Stimulated activated CD4-positive, alpha-beta T cell treated with anti-CD3 and anti-CD28 coated beads, Interleukin-1b, Interleukin-23, amount 100 ng/mL, for 48 hours (primary cell): ENCODE results near the gene R3HDM1.
"Not testable (repeated sequence)": the region's sequence is repeated elsewhere in the genome, so short reads cannot be mapped to it uniquely, and the experiment has no call there.

ENCODE experiments used
- DNase-seq: peaks from one replicate; pipeline ENCODE4 v3.0.0-alpha.2; 2020

Gene R3HDM1

GRCh38 chr2:135531231-135532197 lies at the start of gene R3HDM1:
Gene R3HDM1, plus strand, starts transcription at chr2:135531484. Its CDS starts 73,362 bp downstream, at chr2:135604846.
- peak; percentile 96 for DNase-seq

DNA sequence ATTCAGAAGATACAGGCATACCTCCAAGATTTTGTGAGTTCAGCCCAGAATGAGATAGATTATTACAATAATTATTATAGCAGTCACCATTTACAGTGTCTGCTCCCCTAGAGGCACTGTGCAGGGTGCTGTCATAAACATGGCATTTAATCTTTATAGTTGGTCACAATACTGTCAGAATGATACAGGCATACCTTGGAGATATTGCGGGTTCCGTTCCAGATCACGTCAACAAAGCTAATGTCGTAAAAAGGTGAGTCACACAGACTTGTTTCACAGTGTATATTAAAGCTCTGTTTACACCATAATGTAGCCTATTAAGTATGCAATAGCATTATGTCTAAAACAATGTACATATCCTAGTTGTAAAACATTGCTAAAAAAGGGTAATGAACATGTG lies 45.8 kb upstream of the R3HDM1 start:
- no peak for DNase-seq

DNA sequence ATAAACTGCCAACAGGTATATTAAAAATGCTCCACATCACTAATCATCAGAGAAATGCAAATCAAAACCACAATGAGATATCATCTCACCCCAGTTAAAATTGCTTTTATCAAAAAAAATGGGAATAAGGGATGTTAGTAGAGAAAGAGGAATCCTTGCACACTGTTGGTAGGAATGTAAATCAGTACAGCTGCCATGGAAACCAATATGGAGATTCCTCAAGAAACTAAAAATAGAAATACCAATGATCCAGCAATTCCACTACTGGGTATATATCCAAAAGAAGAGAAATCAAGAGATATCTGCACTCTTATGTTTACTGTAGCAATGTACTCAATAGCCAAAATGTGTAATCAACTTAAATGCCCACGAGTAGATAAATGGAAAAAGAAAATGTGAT lies 40.9 kb upstream of the R3HDM1 start:
- no peak for DNase-seq

DNA sequence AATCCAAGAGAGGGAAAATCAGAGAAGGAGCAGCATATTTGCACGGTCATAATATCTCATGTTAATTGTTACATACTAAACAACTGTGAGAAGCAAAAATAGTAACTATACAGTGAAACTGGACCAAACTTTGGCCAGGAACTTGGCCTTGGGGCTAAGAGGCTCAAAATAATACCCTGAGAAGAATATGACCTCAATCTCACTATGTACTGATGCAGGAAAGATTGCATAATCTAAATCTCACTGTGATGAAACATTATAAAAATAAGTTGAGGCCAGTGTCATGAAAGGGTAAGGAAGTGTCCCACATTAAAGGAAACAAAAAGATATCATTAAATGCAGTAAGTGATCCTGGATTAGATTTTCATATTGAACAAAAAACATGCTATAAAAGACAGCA lies 36.8 kb upstream of the R3HDM1 start:
- no peak for DNase-seq

DNA sequence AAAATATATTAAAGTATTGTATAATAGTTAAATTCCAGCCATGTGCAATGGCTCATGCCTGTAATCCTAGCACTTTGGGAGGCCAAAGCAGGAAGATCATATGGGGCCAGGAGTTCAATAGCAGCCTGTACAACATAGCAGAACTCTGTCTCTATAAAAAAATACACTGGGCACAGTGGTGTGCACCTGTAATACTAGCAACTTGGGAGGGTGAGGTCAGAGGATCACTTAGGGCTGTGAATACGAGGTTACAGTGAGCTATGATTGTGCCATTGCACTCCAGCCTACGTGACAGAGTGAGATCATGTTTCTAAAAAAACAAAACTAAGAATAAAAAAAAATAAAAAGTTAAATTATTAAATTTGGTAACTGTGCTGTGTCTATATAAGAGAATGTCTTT lies 36.4 kb upstream of the R3HDM1 start:
- no peak for DNase-seq

DNA sequence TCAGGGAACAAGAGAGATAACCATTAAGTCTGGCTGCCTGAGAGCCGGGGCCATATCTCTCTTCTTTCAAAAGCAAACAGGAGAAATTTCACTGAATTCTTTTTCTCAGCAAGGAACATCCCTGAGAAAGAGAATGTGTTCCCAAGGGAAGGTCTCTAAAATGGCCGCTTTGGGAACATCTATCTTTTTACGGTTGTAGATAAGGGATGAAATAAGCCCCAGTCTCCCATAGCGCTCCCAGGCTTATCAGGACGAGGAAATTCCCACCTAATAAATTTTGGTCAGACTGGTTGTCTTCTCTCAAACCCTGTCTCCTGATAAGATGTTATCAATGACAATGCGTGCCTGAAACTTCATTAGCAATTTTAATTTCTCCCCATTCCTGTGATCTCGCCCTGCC lies 32.7 kb upstream of the R3HDM1 start:
- not testable (repeated sequence) for DNase-seq

GRCh38 chr2:135504811-135505210 lies 26.5 kb upstream of the R3HDM1 start:
- no peak for DNase-seq

- no peak for DNase-seq
Measured at GRCh38 chr2:135510577-135510976, 20.7 kb upstream of the R3HDM1 start.

DNA sequence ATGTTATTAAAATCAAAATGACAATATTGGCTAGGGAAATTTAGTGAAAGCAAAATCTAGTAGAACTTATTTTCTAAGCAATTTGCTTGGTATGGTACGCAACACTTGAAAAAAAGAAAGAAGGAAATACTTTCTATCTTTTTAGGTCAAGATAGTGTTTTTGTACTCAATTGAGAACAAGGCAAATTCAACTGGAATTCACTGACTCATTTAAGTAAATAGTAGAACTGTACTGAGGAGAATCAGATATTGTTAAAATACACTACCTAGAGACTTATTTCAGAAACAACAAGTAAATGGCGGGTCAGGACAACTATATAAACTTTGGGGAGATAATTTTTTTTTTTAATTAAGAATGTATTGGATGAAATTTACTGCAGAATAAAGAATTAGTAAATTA lies 19.2 kb upstream of the R3HDM1 start:
- DNase-seq, result no peak

- no peak for DNase-seq
Measured at GRCh38 chr2:135525786-135526185, 5.5 kb upstream of the R3HDM1 start.

DNA sequence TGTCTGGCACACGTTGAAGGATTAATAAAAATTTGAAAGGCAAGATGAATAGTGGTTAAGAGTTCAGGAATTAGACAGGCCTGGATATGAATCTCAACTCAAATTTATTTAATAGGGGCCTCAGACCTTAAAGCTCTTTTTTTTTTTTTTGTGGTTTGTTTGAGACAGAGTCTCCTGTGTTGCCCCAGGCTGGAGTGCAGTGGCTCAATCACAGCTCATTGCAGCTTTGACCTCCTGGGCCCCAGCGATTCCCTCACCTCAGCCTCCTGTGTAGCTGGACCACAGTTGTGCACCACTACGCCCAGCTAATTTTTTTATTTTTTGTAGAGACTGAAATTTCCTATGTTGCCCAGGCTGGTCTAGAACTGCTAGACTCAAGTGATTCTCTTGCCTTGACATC lies 3.3 kb upstream of the R3HDM1 start:
- DNase-seq, result no peak

DNA sequence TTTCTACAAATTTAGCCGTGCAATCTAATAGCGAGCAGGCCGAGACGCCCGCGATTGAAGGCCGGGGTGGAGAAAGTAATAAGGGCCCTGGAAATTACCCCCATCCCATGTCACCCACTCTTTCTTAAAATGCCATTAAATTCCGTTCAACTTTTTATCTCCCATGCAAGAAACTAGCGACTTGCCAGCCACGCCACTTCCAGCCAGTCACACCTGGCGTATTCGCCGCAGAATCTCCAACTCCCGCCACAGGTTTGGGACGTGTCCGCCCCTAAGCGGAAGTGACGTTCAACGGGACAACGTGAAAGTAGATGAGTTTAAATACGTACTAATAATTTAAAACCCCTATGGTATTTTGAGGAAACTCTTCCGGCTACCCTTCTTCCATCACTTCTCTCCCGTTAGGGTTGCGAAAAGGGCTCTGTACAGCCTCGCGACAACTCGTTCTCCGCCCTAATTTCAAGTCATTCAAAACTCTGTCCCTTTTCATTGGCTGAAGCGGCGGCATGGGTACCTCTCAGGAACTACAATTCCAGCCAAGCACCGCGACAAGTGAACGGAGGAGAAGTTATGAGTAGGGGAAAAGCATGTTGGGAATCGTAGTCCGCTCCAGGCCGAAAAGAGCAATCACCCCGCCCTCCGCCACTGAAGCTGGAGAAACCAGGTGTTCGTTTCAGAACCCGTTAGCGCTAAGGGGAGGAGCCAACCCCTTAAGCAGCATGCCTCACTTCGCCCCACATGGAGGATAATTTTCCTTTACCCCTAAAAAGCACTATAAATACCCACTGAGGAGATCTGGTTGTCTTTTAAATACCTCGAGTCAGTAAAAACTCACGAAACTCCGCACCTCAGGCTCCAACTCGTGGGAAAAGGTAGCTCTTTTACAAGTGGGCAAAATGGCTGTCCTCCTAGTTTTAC lies 712 bp upstream of the R3HDM1 start, which contains the start of gene ZRANB3:
ZRANB3 (minus strand) TSS at position 906 of the 918 bp plus-strand sequence.
- peak; percentile 96 for DNase-seq

GRCh38 chr2:135532581-135532980 lies 1.3 kb downstream of the R3HDM1 start:
- DNase-seq, result no peak

DNA sequence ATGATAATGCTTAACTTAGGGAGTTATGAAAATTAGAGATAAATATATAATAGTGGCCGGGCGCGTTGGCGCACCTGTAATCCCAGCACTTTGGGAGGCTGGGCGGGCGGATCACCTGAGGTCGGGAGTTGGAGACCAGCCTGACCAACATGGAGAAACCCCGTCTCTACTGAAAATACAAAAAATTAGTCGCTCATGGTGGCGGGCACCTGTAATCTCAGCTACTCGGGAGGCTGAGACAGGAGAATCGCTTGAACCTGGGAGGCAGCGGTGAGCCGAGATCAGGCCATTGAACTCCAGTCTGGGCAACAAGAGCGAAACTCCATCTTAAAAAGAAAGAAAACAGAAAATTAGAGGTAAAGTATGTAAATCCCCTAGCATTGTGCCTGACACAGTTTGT lies 2.3 kb downstream of the R3HDM1 start:
- not testable (repeated sequence) for DNase-seq

DNA sequence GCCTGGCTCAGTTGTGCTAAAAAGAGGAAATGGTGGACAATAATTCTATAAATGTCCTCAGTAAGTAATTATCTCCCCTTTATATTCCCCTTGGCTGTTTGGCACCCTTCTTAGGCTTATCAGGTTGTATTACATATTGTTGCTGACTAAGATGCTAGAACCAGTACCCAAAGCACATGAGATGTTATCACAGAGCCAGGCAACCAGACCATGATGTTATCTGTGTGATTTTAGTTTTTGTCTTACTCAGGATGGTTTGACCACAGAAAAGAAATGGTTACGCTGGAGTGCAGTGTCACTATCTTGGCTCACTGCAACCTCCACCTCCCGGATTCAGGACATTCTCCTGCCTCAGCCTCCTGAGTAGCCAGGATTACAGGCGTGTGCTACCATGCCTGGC lies 15.2 kb downstream of the R3HDM1 start:
- no peak for DNase-seq

- DNase-seq, result no peak
Measured at GRCh38 chr2:135547311-135547710, 16.0 kb downstream of the R3HDM1 start.

DNA sequence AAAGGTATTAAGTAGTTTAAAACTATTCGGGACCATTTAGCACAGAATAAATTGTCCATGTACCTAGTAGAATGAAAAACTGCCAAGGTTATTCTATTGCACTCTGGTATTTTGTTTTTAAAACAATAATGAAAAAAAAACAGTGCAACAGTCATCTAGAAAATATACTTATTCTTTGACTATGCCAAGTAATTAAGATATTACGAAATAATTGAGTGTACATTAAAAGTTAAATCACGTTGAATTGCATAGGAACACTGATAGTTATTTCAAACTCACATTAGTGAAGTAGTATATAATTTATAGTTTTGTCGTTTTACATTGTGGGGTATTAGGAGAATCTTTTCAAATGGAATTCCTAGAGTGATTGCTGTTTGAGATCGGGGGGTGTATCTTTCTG lies 20.1 kb downstream of the R3HDM1 start:
- DNase-seq, result no peak

GRCh38 chr2:135552887-135553286 lies 21.6 kb downstream of the R3HDM1 start:
- DNase-seq, result no peak

DNA sequence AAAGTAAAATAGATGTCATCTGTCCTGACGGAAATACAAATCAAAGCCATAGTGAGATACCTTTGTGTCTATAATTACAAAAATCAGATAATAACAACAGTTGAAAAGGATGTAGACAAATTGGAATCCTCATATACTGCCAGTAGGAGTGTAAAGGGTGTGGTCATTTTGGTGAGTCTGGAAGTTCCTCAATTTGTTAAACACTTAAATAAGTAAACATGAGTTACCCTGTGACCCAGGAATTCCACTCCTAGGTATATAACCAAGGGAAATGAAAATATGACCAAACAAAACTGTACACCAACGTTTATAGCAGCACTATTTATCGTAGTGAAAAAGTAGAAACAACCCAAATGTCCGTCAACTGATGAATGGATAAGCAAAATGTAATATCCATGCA lies 24.0 kb downstream of the R3HDM1 start:
- no peak for DNase-seq

GRCh38 chr2:135557530-135557929 lies 26.2 kb downstream of the R3HDM1 start:
- no peak for DNase-seq

- DNase-seq, result no peak
Measured at GRCh38 chr2:135561925-135562324, 30.6 kb downstream of the R3HDM1 start.

GRCh38 chr2:135563793-135564192 lies 32.5 kb downstream of the R3HDM1 start:
- DNase-seq, result peak; percentile 5

- DNase-seq, result no peak
Measured at GRCh38 chr2:135570884-135571283, 39.6 kb downstream of the R3HDM1 start.

DNA sequence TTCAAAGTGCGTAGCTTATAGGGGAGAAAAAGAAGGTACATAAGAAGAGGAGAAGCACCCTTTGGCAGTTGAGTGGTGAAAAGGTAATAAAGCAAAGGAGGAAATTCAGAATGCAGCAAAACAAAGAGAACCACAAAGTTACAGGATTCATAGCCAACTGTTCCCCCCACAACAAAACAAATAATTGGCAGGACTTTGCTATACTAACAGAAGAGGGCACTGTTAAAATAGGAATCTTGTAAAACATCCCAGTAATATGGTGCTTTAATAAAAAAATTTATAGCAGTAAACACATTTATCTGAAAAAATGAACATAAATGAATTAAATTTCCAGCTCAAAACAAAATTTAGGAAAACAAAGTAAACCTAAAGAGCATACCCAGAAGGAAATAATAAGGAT lies 42.3 kb downstream of the R3HDM1 start:
- no peak for DNase-seq
